SH-SY5Y (cell line): ENCODE data around the gene LRP1.

Experiments
- GATA2 ChIP-seq: IDR thresholded peaks from 2 replicates; pipeline ENCODE4 v1.6.1; 2011; ENCODE audit warnings: mild to moderate bottlenecking, low read depth, low read length
- GATA3 ChIP-seq: IDR thresholded peaks from 2 replicates; pipeline ENCODE4 v1.6.1; 2011; ENCODE audit warnings: low read depth, mild to moderate bottlenecking, low read length, moderate library complexity

GRCh38 chr12:57235017-57235727 is 106.9 kb downstream of the LRP1 start:
- TF ChIP-seq GATA2 (no peak), GATA3 (no peak)
